ENCODE measurements around the gene CCDC126. TPM values are rescaled to one million over a fixed set of nuclear protein-coding genes. Genes with fewer than 3 reads are reported as not detected.

The CCDC126 gene
- total and polyA plus RNA-seq, 10 of the 15 experiments (the other 5 are each of a cell fraction or from before 2014, with no cell fraction given) = 10.9 to 49.9 (median 24.1) TPM

GRCh38 chr7:23662124-23662983 lies 65.2 kb downstream of the CCDC126 start (continued):
- TF ChIP-seq, protein P1, sequence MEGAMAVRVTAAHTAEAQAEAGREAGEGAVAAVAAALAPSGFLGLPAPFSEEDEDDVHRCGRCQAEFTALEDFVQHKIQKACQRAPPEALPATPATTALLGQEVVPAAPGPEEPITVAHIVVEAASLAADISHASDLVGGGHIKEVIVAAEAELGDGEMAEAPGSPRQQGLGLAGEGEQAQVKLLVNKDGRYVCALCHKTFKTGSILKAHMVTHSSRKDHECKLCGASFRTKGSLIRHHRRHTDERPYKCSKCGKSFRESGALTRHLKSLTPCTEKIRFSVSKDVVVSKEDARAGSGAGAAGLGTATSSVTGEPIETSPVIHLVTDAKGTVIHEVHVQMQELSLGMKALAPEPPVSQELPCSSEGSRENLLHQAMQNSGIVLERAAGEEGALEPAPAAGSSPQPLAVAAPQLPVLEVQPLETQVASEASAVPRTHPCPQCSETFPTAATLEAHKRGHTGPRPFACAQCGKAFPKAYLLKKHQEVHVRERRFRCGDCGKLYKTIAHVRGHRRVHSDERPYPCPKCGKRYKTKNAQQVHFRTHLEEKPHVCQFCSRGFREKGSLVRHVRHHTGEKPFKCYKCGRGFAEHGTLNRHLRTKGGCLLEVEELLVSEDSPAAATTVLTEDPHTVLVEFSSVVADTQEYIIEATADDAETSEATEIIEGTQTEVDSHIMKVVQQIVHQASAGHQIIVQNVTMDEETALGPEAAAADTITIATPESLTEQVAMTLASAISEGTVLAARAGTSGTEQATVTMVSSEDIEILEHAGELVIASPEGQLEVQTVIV (IDR thresholded peaks at IDR 0.05; ENCODE audit: borderline replicate concordance, partially characterized antibody) = no peak

- Histone ChIP-seq H3K79me2 (ENCODE audit: control insufficient read depth, insufficient read depth, low read length) (no peaks in the 10 kb centered on the region), H3K4me3 (no peak overlapping the region), H3K9ac (ENCODE audit: control insufficient read depth, insufficient read depth, low read length) (no peak overlapping the region), H3K4me1 (ENCODE audit: control insufficient read depth, insufficient read depth, low read length) (no peaks in the 10 kb centered on the region), H3K9me3 (replicated peaks; ENCODE audit: control insufficient read depth, insufficient read depth, low read length) (peaks cover 7% of the 10 kb centered on the region; the same call in 2 of the 3 replicates), H3K36me3 (ENCODE audit: control insufficient read depth in 2 of 2, insufficient read depth in 2 of 2, low read length in 1 of 2) (no peaks in the 10 kb centered on the region), H2AFZ (ENCODE audit: control insufficient read depth, low read depth, low read length) (no peak overlapping the region), H3K27me3 (replicated peaks in 1 of 2; ENCODE audit: control insufficient read depth in 2 of 2, insufficient read depth in 2 of 2, low read length in 1 of 2) (no peaks in the 10 kb centered on the region), H3K4me2 (ENCODE audit: control insufficient read depth, insufficient read depth) (no peak overlapping the region), H4K20me1 (ENCODE audit: control insufficient read depth, insufficient read depth) (no peaks in the 10 kb centered on the region), H3K27ac (ENCODE audit: control insufficient read depth, insufficient read depth) (no peak overlapping the region)
- CTCF ChIA-PET = no interaction called here
- SMC1A ChIA-PET (ENCODE audit: uncharacterized antibody, unreplicated experiment) = interaction anchor here (1.0 kb wide), 2 partner anchors 36 to 105 kb away, joined by 3 to 4 read pairs; no protein-coding TSS in a partner anchor
- FAIRE-seq (no peak), ATAC-seq (no peak), DNase-seq (ENCODE audit: low read depth, low spot score) (no peak)
- POLR2A ChIA-PET = no interaction called here
- RAD21 ChIA-PET (ENCODE audit: unreplicated experiment) = interaction anchor here (1.6 kb wide), 1 partner anchor 11 kb away, joined by 4 read pairs; no protein-coding TSS in a partner anchor
- 71% methylated on average over 2 of the region's 2 CpGs for WGBS (ENCODE audit: insufficient coverage, insufficient replicate concordance, low lambda C conversion rate, missing lambda C conversion rate)
- TF ChIP-seq IKZF2 (IDR thresholded peaks at IDR 0.05) (no peak), RBBP5 (conservative IDR thresholded peaks at IDR 0.05) (no peak), ZNF207 (IDR thresholded peaks at IDR 0.05; ENCODE audit: borderline replicate concordance) (no peak), POLR2AphosphoS2 (IDR thresholded peaks at IDR 0.05; ENCODE audit: low read depth, low read length) (no peak), NR2C2 (IDR thresholded peaks at IDR 0.05; ENCODE audit: borderline replicate concordance, control insufficient read depth, insufficient read length, low read depth) (no peak), TBL1XR1 (IDR thresholded peaks at IDR 0.05; ENCODE audit: low read depth, low read length) (no peak), PAX8 (IDR thresholded peaks at IDR 0.05) (no peak), GATAD2B (conservative IDR thresholded peaks at IDR 0.05; ENCODE audit: low read depth) (no peak), EED (IDR thresholded peaks at IDR 0.05; ENCODE audit: low read depth) (no peak), SIX5 (IDR thresholded peaks at IDR 0.05; ENCODE audit: low read depth, low read length, severe bottlenecking) (no peak)
- intact Hi-C loops (cut with micrococcal nuclease; ENCODE audit: unreplicated experiment) (no loop called here), in situ Hi-C loops (cut with MboI) (no loop called here)
- no TSS peak for BruUV-seq (replicated peaks)
Observed at GRCh38 chr7:23662984-23663313, 65.8 kb downstream of the CCDC126 start.
